Stromal cell of bone marrow (primary cell): Measurements from ENCODE around the gene PHTF2.

Experiments used
- DNase-seq: peaks from one replicate; pipeline ENCODE4 v3.0.0-alpha.2; 2012; ENCODE audit warnings: low read depth

Gene PHTF2

GRCh38 chr7:77794000-77794399 is 4.6 kb upstream of the PHTF2 start:
- no peak for DNase-seq

- no peak for DNase-seq
Observed at GRCh38 chr7:77796109-77796508, 2.5 kb upstream of the PHTF2 start.

GRCh38 chr7:77796960-77797359 is 1.6 kb upstream of the PHTF2 start:
- no peak for DNase-seq

GRCh38 chr7:77797734-77798393 is 709 bp upstream of the PHTF2 start:
- DNase-seq, result peak; percentile 9

GRCh38 chr7:77799078-77799964 is 748 bp downstream of the PHTF2 start:
- no peak for DNase-seq

- no peak for DNase-seq
Observed at GRCh38 chr7:77800158-77800557, 1.6 kb downstream of the PHTF2 start.

- no peak for DNase-seq
Observed at GRCh38 chr7:77800730-77801129, 2.2 kb downstream of the PHTF2 start.

GRCh38 chr7:77802557-77803405 is 4.2 kb downstream of the PHTF2 start:
- DNase-seq, result no peak

- no peak for DNase-seq
Observed at GRCh38 chr7:77806425-77806824, 7.9 kb downstream of the PHTF2 start.

GRCh38 chr7:77808517-77808916 is 9.9 kb downstream of the PHTF2 start:
- no peak for DNase-seq

- no peak for DNase-seq
Observed at GRCh38 chr7:77811516-77812289, 13.1 kb downstream of the PHTF2 start.

- peak; percentile 48 for DNase-seq
Observed at GRCh38 chr7:77812290-77812685, 13.7 kb downstream of the PHTF2 start.

- no peak for DNase-seq
Observed at GRCh38 chr7:77813180-77813579, 14.6 kb downstream of the PHTF2 start.

- no peak for DNase-seq
Observed at GRCh38 chr7:77819021-77819420, 20.4 kb downstream of the PHTF2 start.

- no peak for DNase-seq
Observed at GRCh38 chr7:77820967-77821366, 22.4 kb downstream of the PHTF2 start.

GRCh38 chr7:77822269-77822668 is 23.7 kb downstream of the PHTF2 start:
- no peak for DNase-seq

GRCh38 chr7:77823787-77824186 is 25.2 kb downstream of the PHTF2 start:
- DNase-seq, result no peak

- no peak for DNase-seq
Observed at GRCh38 chr7:77824636-77825035, 26.1 kb downstream of the PHTF2 start.

GRCh38 chr7:77825131-77825530 is 26.6 kb downstream of the PHTF2 start:
- no peak for DNase-seq

GRCh38 chr7:77826300-77826699 is 27.7 kb downstream of the PHTF2 start:
- no peak for DNase-seq

- DNase-seq, result no peak
Observed at GRCh38 chr7:77827999-77828398, 29.4 kb downstream of the PHTF2 start.
